HEK293T (cell line): ENCODE data around the gene CUX1.

Source experiments
- CTCF ChIA-PET: fragments of 350-600 bp; formaldehyde crosslinking; extraction: SDS; loops from one replicate; lab custom pipeline; 2021; ENCODE audit warnings: antibody characterized with exemption, inconsistent platforms; lab: Yijun Ruan, JAX
- POLR2A ChIA-PET: fragments of 350-600 bp; formaldehyde crosslinking; extraction: SDS; loops from one replicate; lab custom pipeline; 2020; ENCODE audit warnings: antibody characterized with exemption, inconsistent platforms; lab: Yijun Ruan, JAX
- DNase-seq: peaks from one replicate; pipeline ENCODE4 v3.0.0; 2012; ENCODE audit warnings: mixed read lengths; ENCODE audit errors: extremely low spot score
- ARNT ChIP-seq: fragments of 450-650 bp; IDR thresholded peaks from 2 replicates; pipeline ENCODE4 v1.6.1; 2017; ENCODE audit warnings: mild to moderate bottlenecking
- BHLHE40 ChIP-seq: fragments of 450-650 bp; IDR thresholded peaks from 2 replicates; pipeline ENCODE4 v1.6.1; 2016; ENCODE audit warnings: mild to moderate bottlenecking, moderate library complexity, borderline replicate concordance
- CTBP1 ChIP-seq: fragments of 450-650 bp; IDR thresholded peaks from 2 replicates; pipeline ENCODE4 v1.6.1; 2016; ENCODE audit warnings: borderline replicate concordance
- ELF4 ChIP-seq: fragments of 450-650 bp; IDR thresholded peaks from 2 replicates; pipeline ENCODE4 v1.6.1; 2017; ENCODE audit warnings: antibody characterized with exemption
- FOXA1 ChIP-seq: fragments of 450-650 bp; IDR thresholded peaks from 2 replicates; pipeline ENCODE4 v1.6.1; 2016; ENCODE audit warnings: mild to moderate bottlenecking
- FOXK2 ChIP-seq: fragments of 450-650 bp; IDR thresholded peaks from 2 replicates; pipeline ENCODE4 v1.6.1; 2016; ENCODE audit warnings: mild to moderate bottlenecking
- FOXM1 ChIP-seq: fragments of 450-650 bp; IDR thresholded peaks from 2 replicates; pipeline ENCODE4 v1.6.1; 2017; ENCODE audit warnings: mild to moderate bottlenecking, borderline replicate concordance
- HDGF ChIP-seq: fragments of 450-650 bp; IDR thresholded peaks from 2 replicates; pipeline ENCODE4 v1.6.1; 2017; ENCODE audit warnings: antibody characterized with exemption, borderline replicate concordance
- L3MBTL2 ChIP-seq: fragments of 450-650 bp; conservative IDR thresholded peaks from 2 replicates; pipeline ENCODE4 v1.6.1; 2016; ENCODE audit warnings: mild to moderate bottlenecking
- LEF1 ChIP-seq: fragments of 450-650 bp; IDR thresholded peaks from 2 replicates; pipeline ENCODE4 v1.6.1; 2017; ENCODE audit warnings: mild to moderate bottlenecking, borderline replicate concordance
- NFRKB ChIP-seq: fragments of 450-650 bp; IDR thresholded peaks from 2 replicates; pipeline ENCODE4 v1.6.1; 2016; ENCODE audit warnings: mild to moderate bottlenecking, moderate library complexity
- PKNOX1 ChIP-seq: fragments of 450-650 bp; IDR thresholded peaks from 2 replicates; pipeline ENCODE4 v1.6.1; 2016
- SP1 ChIP-seq: fragments of 450-650 bp; IDR thresholded peaks from 2 replicates; pipeline ENCODE4 v1.6.1; 2017
- SUZ12 ChIP-seq: fragments of 450-650 bp; IDR thresholded peaks from 2 replicates; pipeline ENCODE4 v1.6.1; 2016; ENCODE audit warnings: mild to moderate bottlenecking
- TARDBP ChIP-seq: fragments of 450-650 bp; IDR thresholded peaks from 2 replicates; pipeline ENCODE4 v1.6.1; 2016
- ZNF384 ChIP-seq: fragments of 450-650 bp; IDR thresholded peaks from 2 replicates; pipeline ENCODE4 v1.6.1; 2016

Gene CUX1

GRCh38 chr7:102283477-102284189 is 466.2 kb downstream of the CUX1 start:
- TF ChIP-seq SP1, result no peak
- TF ChIP-seq FOXM1, result no peak
- no peak for TF ChIP-seq SUZ12
- TF ChIP-seq CTBP1, result no peak
- no peak for TF ChIP-seq PKNOX1
- no peak for TF ChIP-seq LEF1
- no peak for TF ChIP-seq TARDBP
- TF ChIP-seq ZNF384, result no peak
- TF ChIP-seq FOXK2, result no peak
- no peak for TF ChIP-seq L3MBTL2
- no peak for TF ChIP-seq NFRKB
- no peak for TF ChIP-seq HDGF
- no peak for TF ChIP-seq BHLHE40
- no peak for TF ChIP-seq ELF4
- no peak for TF ChIP-seq FOXA1
- TF ChIP-seq ARNT, result no peak
- ChIA-PET CTCF (no interaction called here), POLR2A (interaction anchor here (0.7 kb wide), 1 partner anchor 113 kb away, joined by 3 read pairs; the partner anchor contains the start of gene PRKRIP1)
- no peak for DNase-seq

- DNase-seq, result no peak
- CTCF ChIA-PET, result no interaction called here
- POLR2A ChIA-PET, result interaction anchor here (0.7 kb wide), 1 partner anchor 112 kb away, joined by 3 read pairs; the partner anchor contains the start of gene PRKRIP1
- no peak for TF ChIP-seq ELF4
- no peak for TF ChIP-seq NFRKB
- TF ChIP-seq TARDBP, result no peak
- no peak for TF ChIP-seq BHLHE40
- TF ChIP-seq FOXA1, result no peak
- no peak for TF ChIP-seq FOXK2
- TF ChIP-seq SP1, result no peak
- TF ChIP-seq LEF1, result no peak
- no peak for TF ChIP-seq HDGF
- no peak for TF ChIP-seq FOXM1
- no peak for TF ChIP-seq CTBP1
These were observed 467.0 kb downstream of the CUX1 start for GRCh38 chr7:102284399-102284798.

- TF ChIP-seq SUZ12 (no peak), SP1 (no peak), L3MBTL2 (no peak), CTBP1 (no peak), ARNT (no peak), PKNOX1 (no peak), ELF4 (no peak), HDGF (no peak), BHLHE40 (no peak), FOXA1 (no peak), FOXM1 (no peak), NFRKB (no peak), FOXK2 (no peak), ZNF384 (no peak), LEF1 (no peak), TARDBP (no peak)
- CTCF ChIA-PET, result no interaction called here
- DNase-seq, result no peak
- POLR2A ChIA-PET, result no interaction called here
These were observed 467.6 kb downstream of the CUX1 start for GRCh38 chr7:102284891-102285539.

GRCh38 chr7:102285540-102286236 is 468.3 kb downstream of the CUX1 start:
- POLR2A ChIA-PET, result no interaction called here
- no peak for TF ChIP-seq LEF1
- TF ChIP-seq TARDBP, result no peak
- CTCF ChIA-PET, result no interaction called here

GRCh38 chr7:102286237-102287110 is 469.0 kb downstream of the CUX1 start, which contains the start of gene SH2B2:
Gene SH2B2, plus strand, starts transcription at chr7:102286868. Its CDS starts 13,683 bp downstream, at chr7:102300551.
- peak; percentile 81 for TF ChIP-seq L3MBTL2
- TF ChIP-seq BHLHE40, result no peak
- peak; percentile 66 for TF ChIP-seq PKNOX1
- ChIA-PET POLR2A (interaction anchor here (0.9 kb wide), 1 partner anchor 103 kb away, joined by 3 read pairs; no protein-coding TSS in a partner anchor), CTCF (no interaction called here)
- peak; percentile 86 for DNase-seq

More at GRCh38 chr7:102285540-102286236, 468.3 kb downstream of the CUX1 start:
- DNase-seq, result no peak
